Fibroblast of lung (primary cell): ENCODE measurements around the gene TMED9. TPM values are rescaled to one million over a fixed set of nuclear protein-coding genes. Genes with fewer than 3 reads are reported as not detected.

ENCODE experiments used
- DNase-seq, 2 donors: peaks; one replicate each; pipeline versions ENCODE4 v3.0.0 to v3.0.0-alpha.2; 2010; ENCODE audit warnings: low read depth in 2 of 2
- H2AFZ ChIP-seq: 2 replicates; pipeline ENCODE4 v1.5.1; 2012; ENCODE audit warnings: low read length, control low read depth, inconsistent platforms
- H3K27ac ChIP-seq: 2 replicates; pipeline ENCODE4 v1.5.1; 2011; ENCODE audit warnings: low read length, control low read depth; ENCODE audit not compliant: insufficient read depth
- H3K27me3 ChIP-seq: 2 replicates; pipeline ENCODE4 v1.5.1; 2011; ENCODE audit warnings: mild to moderate bottlenecking, low read length; ENCODE audit not compliant: control insufficient read depth, insufficient read depth
- H3K36me3 ChIP-seq: 2 replicates; pipeline ENCODE4 v1.5.1; 2011; ENCODE audit warnings: low read length; ENCODE audit not compliant: control insufficient read depth, insufficient read depth
- H3K4me1 ChIP-seq: 2 replicates; pipeline ENCODE4 v1.5.1; 2011; ENCODE audit warnings: low read length; ENCODE audit not compliant: control insufficient read depth, insufficient read depth; ENCODE audit errors: extremely low read depth
- H3K4me2 ChIP-seq: 2 replicates; pipeline ENCODE4 v1.5.1; 2011; ENCODE audit warnings: low read length, control low read depth; ENCODE audit not compliant: insufficient read depth; ENCODE audit errors: extremely low read depth
- H3K4me3 ChIP-seq, 4 experiments: fragments of 200-600 bp in 1 of 4; sonication (generic) in 1 of 4; replicated peaks in 1 of 4; 2 replicates each; pipeline ENCODE4 v1.5.1; 2011 to 2016; ENCODE audit warnings: low read length in 4 of 4, low read depth in 3 of 4, mild to moderate bottlenecking in 3 of 4, control low read depth in 2 of 4, inconsistent platforms in 1 of 4, mixed read lengths in 1 of 4; ENCODE audit not compliant: insufficient read depth in 1 of 4; ENCODE audit errors: control extremely low read depth in 1 of 4
- H3K79me2 ChIP-seq: 2 replicates; pipeline ENCODE4 v1.5.1; 2012; ENCODE audit warnings: mild to moderate bottlenecking, low read length, inconsistent platforms; ENCODE audit not compliant: control insufficient read depth, insufficient read depth
- H3K9ac ChIP-seq: 2 replicates; pipeline ENCODE4 v1.5.1; 2011; ENCODE audit warnings: mild to moderate bottlenecking, low read length, control low read depth; ENCODE audit not compliant: insufficient read depth
- H3K9me3 ChIP-seq: 2 replicates; pipeline ENCODE4 v1.5.1; 2012; ENCODE audit warnings: low read depth, low read length; ENCODE audit not compliant: control insufficient read depth, insufficient read depth
- H4K20me1 ChIP-seq: 2 replicates; pipeline ENCODE4 v1.5.1; 2011; ENCODE audit warnings: low read length; ENCODE audit not compliant: control insufficient read depth, insufficient read depth; ENCODE audit errors: extremely low read depth
- EZH2 ChIP-seq: IDR thresholded peaks from 2 replicates; pipeline ENCODE4 v1.5.1; 2012; ENCODE audit warnings: low read length, control low read depth, mild to moderate bottlenecking; ENCODE audit errors: missing control alignments
- polyA plus RNA-seq, 2 donors: library from polyadenylated mRNA; depleted of rRNA in 1 of 2; stranded (reverse) in 1 of 2; unstranded in 1 of 2; fragments of >200 nt; gene quantifications; 2 replicates each; pipeline ENCODE4 v1.2.1, GENCODE V29; 2011 to 2012; ENCODE audit warnings: missing spikeins in 1 of 2
- total RNA-seq: library from RNA; depleted of rRNA; stranded (reverse); fragments of >200 nt; gene quantifications from 2 replicates; pipeline ENCODE4 v1.2.1, GENCODE V29; 2014
- TF ChIP-seq, protein P1 (sequence below), 2 donors: IDR thresholded peaks in 1 of 2; conservative IDR thresholded peaks in 1 of 2; 1 replicate in 1 of 2; 2 replicates in 1 of 2; pipeline ENCODE4 v1.5.1; 2011 to 2012; ENCODE audit warnings: low read length in 2 of 2, control low read depth in 1 of 2, inconsistent platforms in 1 of 2, low read depth in 1 of 2, mild to moderate bottlenecking in 1 of 2

The TMED9 gene
- total and polyA plus RNA-seq, 2 donors (not counting 1 experiment from before 2014, with no cell fraction given), result 139 to 355 TPM

DNA sequence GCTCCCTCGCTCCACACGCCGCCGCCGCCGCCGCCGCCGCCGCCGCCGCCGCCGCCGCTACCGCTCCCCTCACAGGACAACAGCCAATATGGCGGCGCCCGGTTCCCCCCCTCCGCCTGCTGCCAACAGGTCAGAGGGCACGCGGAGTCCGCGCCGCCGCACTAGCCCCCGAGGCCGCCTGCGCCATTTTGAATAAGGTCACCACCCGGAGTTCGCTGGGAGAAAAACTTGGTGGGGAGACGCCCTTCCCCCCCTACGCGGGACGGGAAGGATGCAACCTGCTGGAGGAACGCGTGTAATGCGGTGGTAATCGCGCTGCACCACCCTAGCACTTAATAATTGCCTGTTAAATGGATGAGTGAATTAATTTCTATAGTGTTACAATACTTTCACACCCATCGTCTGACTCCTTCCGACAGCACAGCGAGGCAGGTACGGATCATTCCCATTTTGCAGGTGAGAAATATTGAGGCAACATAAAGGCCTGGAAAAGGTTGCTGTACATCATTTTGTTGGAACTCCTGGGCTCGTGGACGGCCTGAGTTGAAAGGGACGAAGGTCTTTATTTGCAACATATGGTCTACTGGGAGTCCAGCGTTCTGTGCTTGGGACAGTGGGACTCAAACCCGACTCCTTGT is 37.4 kb upstream of the TMED9 start, which contains the start of gene FAM193B:
FAM193B (minus strand) TSS at position 90 of the 638 bp plus-strand sequence. CDS start 105 bp downstream, outside the sequence.
- H3K79me2 ChIP-seq, result peaks cover 44% of the 10 kb centered on the region
- H2AFZ ChIP-seq, result peak within 1 kb of the TSS; percentile 72
- TF ChIP-seq EZH2, result no peak
- TF ChIP-seq, protein P1, sequence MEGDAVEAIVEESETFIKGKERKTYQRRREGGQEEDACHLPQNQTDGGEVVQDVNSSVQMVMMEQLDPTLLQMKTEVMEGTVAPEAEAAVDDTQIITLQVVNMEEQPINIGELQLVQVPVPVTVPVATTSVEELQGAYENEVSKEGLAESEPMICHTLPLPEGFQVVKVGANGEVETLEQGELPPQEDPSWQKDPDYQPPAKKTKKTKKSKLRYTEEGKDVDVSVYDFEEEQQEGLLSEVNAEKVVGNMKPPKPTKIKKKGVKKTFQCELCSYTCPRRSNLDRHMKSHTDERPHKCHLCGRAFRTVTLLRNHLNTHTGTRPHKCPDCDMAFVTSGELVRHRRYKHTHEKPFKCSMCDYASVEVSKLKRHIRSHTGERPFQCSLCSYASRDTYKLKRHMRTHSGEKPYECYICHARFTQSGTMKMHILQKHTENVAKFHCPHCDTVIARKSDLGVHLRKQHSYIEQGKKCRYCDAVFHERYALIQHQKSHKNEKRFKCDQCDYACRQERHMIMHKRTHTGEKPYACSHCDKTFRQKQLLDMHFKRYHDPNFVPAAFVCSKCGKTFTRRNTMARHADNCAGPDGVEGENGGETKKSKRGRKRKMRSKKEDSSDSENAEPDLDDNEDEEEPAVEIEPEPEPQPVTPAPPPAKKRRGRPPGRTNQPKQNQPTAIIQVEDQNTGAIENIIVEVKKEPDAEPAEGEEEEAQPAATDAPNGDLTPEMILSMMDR (conservative IDR thresholded peaks at IDR 0.05 in 1 of 2, IDR thresholded peaks at IDR 0.05 in 1 of 2; ENCODE audit: low read depth in 1 of 2, low read length in 2 of 2), result peak in 1 of 2 donors; percentile 28
- peak; percentile 84 to 89 for DNase-seq
- H3K9me3 ChIP-seq, result no peaks in the 10 kb centered on the region
- H3K9ac ChIP-seq, result peak within 1 kb of the TSS; percentile 71
- no peaks in the 10 kb centered on the region for H3K27me3 ChIP-seq
- H3K36me3 ChIP-seq, result peaks cover 2% of the 10 kb centered on the region
- no peaks in the 10 kb centered on the region for H4K20me1 ChIP-seq
- peak within 1 kb of the TSS; percentile 83 for H3K4me2 ChIP-seq
- H3K4me3 ChIP-seq, result peak within 1 kb of the TSS; percentile 59 to 90 (median 85)
- peak within 1 kb of the TSS; percentile 54 for H3K27ac ChIP-seq
- H3K4me1 ChIP-seq, result no peaks in the 10 kb centered on the region

DNA sequence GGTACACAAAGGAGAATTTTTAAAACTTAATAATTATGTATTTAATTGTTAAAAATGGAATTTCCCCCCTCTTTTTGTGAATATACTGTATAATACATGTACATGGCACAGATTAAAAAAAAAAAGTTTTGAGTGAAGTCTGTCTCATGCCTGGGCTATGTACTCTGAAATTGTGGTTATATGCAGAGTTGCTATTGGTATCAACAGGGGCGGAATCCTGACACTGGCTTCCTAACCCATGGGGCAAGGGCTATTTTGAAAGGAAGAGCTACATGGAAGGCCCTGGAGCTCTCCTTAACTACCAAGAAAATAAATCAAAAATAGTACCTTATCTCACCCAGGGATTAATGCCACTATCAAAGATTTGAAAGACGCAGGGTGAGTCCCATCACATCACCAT is 36.8 kb upstream of the TMED9 start:
- no peaks in the 10 kb centered on the region for H3K27me3 ChIP-seq
- TF ChIP-seq EZH2, result no peak
- TF ChIP-seq, protein P1 (conservative IDR thresholded peaks at IDR 0.05 in 1 of 2, IDR thresholded peaks at IDR 0.05 in 1 of 2; ENCODE audit: low read depth in 1 of 2, low read length in 2 of 2), result no peak
- H3K79me2 ChIP-seq, result peaks cover 39% of the 10 kb centered on the region
- no peak overlapping the region for H3K9ac ChIP-seq
- H3K9me3 ChIP-seq, result no peaks in the 10 kb centered on the region
- H3K27ac ChIP-seq, result no peak overlapping the region
- H3K36me3 ChIP-seq, result peaks cover 2% of the 10 kb centered on the region
- no peak overlapping the region for H2AFZ ChIP-seq
- no peaks in the 10 kb centered on the region for H3K4me1 ChIP-seq
- H3K4me2 ChIP-seq, result peak overlapping the region; percentile 83
- H4K20me1 ChIP-seq, result no peaks in the 10 kb centered on the region
- no peak for DNase-seq
- H3K4me3 ChIP-seq, result peak overlapping the region in 2 of 4 experiments; percentile 70 to 84

DNA sequence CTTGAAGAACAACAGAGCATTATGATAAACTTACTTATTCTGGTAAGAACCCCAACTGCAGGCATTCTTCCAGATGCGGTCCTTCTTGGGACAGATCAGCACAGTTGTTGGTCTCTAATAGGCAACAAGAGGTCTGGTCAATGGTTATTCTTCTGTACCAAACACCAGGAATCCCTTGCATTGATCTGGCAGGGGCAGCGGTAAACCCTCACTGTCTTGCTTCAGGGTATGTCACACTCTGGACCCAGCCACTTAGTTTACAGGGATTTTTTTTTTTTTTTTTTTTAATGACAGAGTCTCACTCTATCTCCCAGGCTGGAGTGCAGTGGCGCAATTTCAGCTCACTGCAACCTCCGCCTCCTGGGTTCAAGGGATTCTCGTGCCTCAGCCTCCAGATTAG is 36.3 kb upstream of the TMED9 start:
- Histone ChIP-seq H3K4me1 (no peaks in the 10 kb centered on the region), H3K79me2 (peaks cover 35% of the 10 kb centered on the region), H3K27ac (no peak overlapping the region), H3K27me3 (no peaks in the 10 kb centered on the region), H4K20me1 (no peaks in the 10 kb centered on the region), H3K9ac (no peak overlapping the region), H3K4me3 (no peak overlapping the region), H2AFZ (no peak overlapping the region), H3K36me3 (peaks cover 2% of the 10 kb centered on the region), H3K4me2 (no peak overlapping the region), H3K9me3 (no peaks in the 10 kb centered on the region)
- no peak for DNase-seq
- TF ChIP-seq EZH2, result no peak
- TF ChIP-seq, protein P1 (conservative IDR thresholded peaks at IDR 0.05 in 1 of 2, IDR thresholded peaks at IDR 0.05 in 1 of 2; ENCODE audit: low read depth in 1 of 2, low read length in 2 of 2), result no peak
